ENCODE results near the gene AHCYL2. TPM values are rescaled to one million over a fixed set of nuclear protein-coding genes. Genes with fewer than 3 reads are reported as not detected.

Gene AHCYL2
- total RNA-seq, 2 donors from 2014 or later, result 28.3 to 31.4 TPM

- no peak for DNase-seq (ENCODE audit: low spot score)
- H3K9me3 ChIP-seq, result no peaks in the 10 kb centered on the region
- TF ChIP-seq CTCF (IDR thresholded peaks at IDR 0.05), result no peak
- H3K36me3 ChIP-seq, result peaks cover 5% of the 10 kb centered on the region
- H3K4me3 ChIP-seq, result no peak overlapping the region
- no peak for ATAC-seq (ENCODE audit: insufficient number of reproducible peaks, low FRiP score, low read depth)
- no peak overlapping the region for H3K27ac ChIP-seq
- H3K4me1 ChIP-seq (ENCODE audit: control insufficient read depth in 1 of 2, low read depth in 2 of 2), result peaks cover 0 to 12% of the 10 kb centered on the region in 2 donors
- H3K27me3 ChIP-seq (replicated peaks; ENCODE audit: insufficient read depth), result no peaks in the 10 kb centered on the region
These were observed 199.0 kb downstream of the AHCYL2 start for GRCh38 chr7:129423700-129424410.

DNA sequence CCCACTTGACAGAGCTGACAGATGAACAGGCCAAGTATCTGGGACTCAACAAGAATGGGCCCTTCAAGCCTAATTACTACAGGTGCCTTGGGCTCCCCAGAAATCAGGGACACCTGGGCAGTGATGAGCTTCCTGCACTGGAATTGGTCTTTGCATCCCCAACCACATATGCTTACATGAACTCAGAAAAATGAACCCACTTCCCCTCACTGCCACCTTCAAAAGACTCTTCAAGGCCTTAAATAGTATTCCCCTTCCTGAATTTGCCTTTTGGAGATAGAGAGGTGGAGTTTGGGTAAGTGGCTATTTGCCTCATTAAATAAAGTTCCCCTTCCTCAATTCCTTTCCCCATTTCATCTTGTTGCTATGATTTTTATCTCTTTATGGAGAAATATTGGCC lies 201.7 kb downstream of the AHCYL2 start:
- TF ChIP-seq CTCF (IDR thresholded peaks at IDR 0.05), result no peak
- H3K36me3 ChIP-seq, result peaks cover 5% of the 10 kb centered on the region
- DNase-seq (ENCODE audit: low spot score), result no peak
- no peaks in the 10 kb centered on the region for H3K9me3 ChIP-seq
- peaks cover 0 to 10% of the 10 kb centered on the region in 2 donors for H3K4me1 ChIP-seq (ENCODE audit: control insufficient read depth in 1 of 2, low read depth in 2 of 2)
- H3K4me3 ChIP-seq, result no peak overlapping the region
- no peak for ATAC-seq (ENCODE audit: insufficient number of reproducible peaks, low FRiP score, low read depth)
- H3K27me3 ChIP-seq (replicated peaks; ENCODE audit: insufficient read depth), result no peaks in the 10 kb centered on the region
- no peak overlapping the region for H3K27ac ChIP-seq

GRCh38 chr7:129427526-129428045 lies 202.8 kb downstream of the AHCYL2 start:
- Histone ChIP-seq H3K27ac (no peak overlapping the region), H3K4me3 (no peak overlapping the region), H3K4me1 (ENCODE audit: control insufficient read depth in 1 of 2, low read depth in 2 of 2) (no peaks in the 10 kb centered on the region), H3K9me3 (no peaks in the 10 kb centered on the region), H3K27me3 (replicated peaks; ENCODE audit: insufficient read depth) (no peaks in the 10 kb centered on the region), H3K36me3 (peaks cover 5% of the 10 kb centered on the region)
- DNase-seq (ENCODE audit: low spot score), result no peak
- no peak for ATAC-seq (ENCODE audit: insufficient number of reproducible peaks, low FRiP score, low read depth)
- no peak for TF ChIP-seq CTCF (IDR thresholded peaks at IDR 0.05)

DNA sequence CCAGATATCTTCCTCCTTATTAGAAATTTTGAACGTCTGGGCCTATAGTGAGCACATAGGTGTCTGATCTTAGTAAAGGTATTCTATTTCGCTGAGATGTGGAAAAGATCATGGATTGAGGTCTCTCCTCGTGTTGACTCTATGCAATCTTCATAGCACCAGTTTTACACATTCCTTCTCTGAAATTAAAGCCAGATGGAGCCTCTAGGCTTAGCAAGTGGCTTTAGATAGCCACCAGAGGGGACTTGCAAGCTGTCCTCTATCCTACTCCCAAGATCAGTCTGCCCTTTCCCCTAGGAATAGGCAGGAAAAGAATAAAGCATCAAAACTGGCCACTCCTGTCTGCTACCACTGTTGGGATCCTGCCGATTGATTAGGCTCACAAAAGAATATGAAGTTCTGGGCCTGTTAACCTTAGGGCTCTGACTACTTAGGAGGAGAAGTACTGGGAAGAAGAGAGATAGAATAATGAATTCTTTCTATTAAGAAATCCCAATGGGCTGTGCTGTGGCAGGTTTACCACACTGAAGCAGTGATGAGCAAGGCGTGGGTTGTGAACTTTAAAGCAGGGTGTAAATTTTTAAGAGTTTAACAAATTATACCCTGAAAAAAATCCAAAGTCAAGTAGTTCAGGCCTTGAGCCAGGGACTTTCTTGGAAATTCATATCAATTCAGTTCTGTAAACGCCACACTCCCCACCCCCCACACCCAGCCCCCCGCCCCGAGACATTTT lies 207.2 kb downstream of the AHCYL2 start:
- no peak for TF ChIP-seq CTCF (IDR thresholded peaks at IDR 0.05)
- H3K4me3 ChIP-seq, result no peak overlapping the region

More for the DNA sequence above, 207.2 kb downstream of the AHCYL2 start:
- H3K27me3 ChIP-seq (replicated peaks; ENCODE audit: insufficient read depth), result no peaks in the 10 kb centered on the region
- H3K36me3 ChIP-seq, result peaks cover 5% of the 10 kb centered on the region
- no peak overlapping the region for H3K27ac ChIP-seq
- DNase-seq (ENCODE audit: low spot score), result no peak
- no peak for ATAC-seq (ENCODE audit: insufficient number of reproducible peaks, low FRiP score, low read depth)
- H3K9me3 ChIP-seq, result no peaks in the 10 kb centered on the region
- peaks cover 0 to 13% of the 10 kb centered on the region in 2 donors for H3K4me1 ChIP-seq (ENCODE audit: control insufficient read depth in 1 of 2, low read depth in 2 of 2)

Data from thoracic aorta (tissue), 2 donors.